Astrocyte (in vitro differentiated cells and primary cell): ENCODE measurements around the gene FOXC2. TPM values are rescaled to one million over a fixed set of nuclear protein-coding genes. Genes with fewer than 3 reads are reported as not detected.

ENCODE experiments used
- DNase-seq: peaks from one replicate; pipeline ENCODE4 v3.0.0-alpha.2; 2010; ENCODE audit warnings: low read depth
- FAIRE-seq: peaks from 2 replicates; lab custom pipeline; 2011; peaks lifted over from hg19 to GRCh38; lab: Jason Lieb, UNC
- H2AFZ ChIP-seq: 2 replicates; pipeline ENCODE4 v1.6.0; 2012; ENCODE audit warnings: low read depth, low read length, inconsistent platforms
- H3K27ac ChIP-seq: 2 replicates; pipeline ENCODE4 v1.5.1; 2011; ENCODE audit warnings: low read depth, low read length, inconsistent platforms
- H3K27me3 ChIP-seq: 2 replicates; pipeline ENCODE4 v1.6.0; 2011; ENCODE audit warnings: low read length, inconsistent platforms; ENCODE audit not compliant: insufficient read depth
- H3K36me3 ChIP-seq: 2 replicates; pipeline ENCODE4 v1.5.1; 2011; ENCODE audit warnings: low read length, inconsistent platforms; ENCODE audit not compliant: insufficient read depth
- H3K4me1 ChIP-seq: 2 replicates; pipeline ENCODE4 v1.5.1; 2011; ENCODE audit warnings: low read length, inconsistent platforms; ENCODE audit not compliant: insufficient read depth
- H3K4me2 ChIP-seq: 2 replicates; pipeline ENCODE4 v1.6.0; 2012; ENCODE audit warnings: low read length, inconsistent platforms
- H3K4me3 ChIP-seq: 2 replicates; pipeline ENCODE4 v1.5.1; 2011; ENCODE audit warnings: low read depth, mild to moderate bottlenecking, low read length, inconsistent platforms; ENCODE audit not compliant: insufficient read depth
- H3K79me2 ChIP-seq: 2 replicates; pipeline ENCODE4 v1.6.0; 2012; ENCODE audit warnings: mild to moderate bottlenecking, low read length, inconsistent platforms; ENCODE audit not compliant: insufficient read depth
- H3K9ac ChIP-seq: 2 replicates; pipeline ENCODE4 v1.6.0; 2012; ENCODE audit warnings: mild to moderate bottlenecking, low read length, inconsistent platforms
- H3K9me3 ChIP-seq: 2 replicates; pipeline ENCODE4 v1.5.1; 2012; ENCODE audit warnings: low read depth, mild to moderate bottlenecking, low read length, inconsistent platforms; ENCODE audit not compliant: insufficient read depth
- H4K20me1 ChIP-seq: 2 replicates; pipeline ENCODE4 v1.6.0; 2012; ENCODE audit warnings: low read length, inconsistent platforms; ENCODE audit not compliant: insufficient read depth
- H3K27ac Mint-ChIP-seq: one replicate; pipeline ENCODE4 v1.8.0; 2021; ENCODE audit warnings: mild to moderate bottlenecking, mixed read lengths; ENCODE audit not compliant: unreplicated experiment
- H3K27me3 Mint-ChIP-seq: one replicate; pipeline ENCODE4 v1.8.0; 2021; ENCODE audit warnings: low read depth, mixed read lengths; ENCODE audit not compliant: unreplicated experiment
- H3K36me3 Mint-ChIP-seq: one replicate; pipeline ENCODE4 v1.8.0; 2021; ENCODE audit warnings: low read depth, mixed read lengths; ENCODE audit not compliant: unreplicated experiment
- H3K4me1 Mint-ChIP-seq: one replicate; pipeline ENCODE4 v1.8.0; 2021; ENCODE audit warnings: low read depth, mixed read lengths; ENCODE audit not compliant: unreplicated experiment
- H3K4me3 Mint-ChIP-seq: one replicate; pipeline ENCODE4 v1.8.0; 2021; ENCODE audit warnings: mild to moderate bottlenecking, moderate library complexity, mixed read lengths; ENCODE audit not compliant: unreplicated experiment
- H3K9me3 Mint-ChIP-seq: one replicate; pipeline ENCODE4 v1.8.0; 2021; ENCODE audit warnings: mild to moderate bottlenecking, mixed read lengths; ENCODE audit not compliant: unreplicated experiment
- CTCF ChIP-seq: IDR thresholded peaks from 2 replicates; pipeline ENCODE4 v1.5.1; 2011; ENCODE audit warnings: low read depth, mild to moderate bottlenecking, inconsistent platforms, low read length, moderate library complexity; ENCODE audit not compliant: insufficient read depth
- EZH2 ChIP-seq: IDR thresholded peaks from 2 replicates; pipeline ENCODE4 v1.6.1; 2012; ENCODE audit warnings: mild to moderate bottlenecking, low read length, inconsistent platforms; ENCODE audit not compliant: insufficient read depth
- total RNA-seq: library from RNA; stranded (reverse); gene quantifications from 2 replicates; pipeline ENCODE4 v1.2.1, GENCODE V29; 2021

FOXC2 gene
- total RNA-seq, 1 donor from 2014 or later: 15.8 TPM

- H3K4me2 ChIP-seq: no peak overlapping the region
Measured at GRCh38 chr16:86601356-86601755, 34.7 kb downstream of the FOXC2 start.

GRCh38 chr16:86602521-86602920, 35.9 kb downstream of the FOXC2 start:
- FAIRE-seq (no peak), DNase-seq (no peak)
- no peaks in the 10 kb centered on the region for H3K36me3 Mint-ChIP-seq
- no peaks in the 10 kb centered on the region for H3K4me1 Mint-ChIP-seq
- no peaks in the 10 kb centered on the region for H3K4me1 ChIP-seq
- no peak overlapping the region for H3K27ac ChIP-seq
- H3K79me2 ChIP-seq: no peaks in the 10 kb centered on the region
- H3K27me3 Mint-ChIP-seq: peaks cover 8% of the 10 kb centered on the region
- H3K4me2 ChIP-seq: no peak overlapping the region
- H3K9me3 Mint-ChIP-seq: peaks cover 5% of the 10 kb centered on the region
- H2AFZ ChIP-seq: no peak overlapping the region
- H3K36me3 ChIP-seq: no peaks in the 10 kb centered on the region
- H3K9me3 ChIP-seq: no peaks in the 10 kb centered on the region
- no peak overlapping the region for H3K27ac Mint-ChIP-seq
- no peaks in the 10 kb centered on the region for H4K20me1 ChIP-seq
- no peak overlapping the region for H3K4me3 ChIP-seq
- TF ChIP-seq CTCF (no peak), EZH2 (no peak)
- no peak overlapping the region for H3K4me3 Mint-ChIP-seq
- no peaks in the 10 kb centered on the region for H3K27me3 ChIP-seq
- H3K9ac ChIP-seq: no peak overlapping the region

More at GRCh38 chr16:86601356-86601755, 34.7 kb downstream of the FOXC2 start:
- peaks cover 12% of the 10 kb centered on the region for H3K27me3 Mint-ChIP-seq
- H3K9me3 ChIP-seq: no peaks in the 10 kb centered on the region
- H3K4me1 Mint-ChIP-seq: no peaks in the 10 kb centered on the region
- no peaks in the 10 kb centered on the region for H3K27me3 ChIP-seq
- no peak for FAIRE-seq
- H3K9ac ChIP-seq: no peak overlapping the region
- no peak overlapping the region for H3K27ac ChIP-seq
- TF ChIP-seq CTCF (no peak), EZH2 (no peak)
- H2AFZ ChIP-seq: no peak overlapping the region
- no peaks in the 10 kb centered on the region for H3K36me3 Mint-ChIP-seq
- no peak overlapping the region for H3K4me3 ChIP-seq
- no peaks in the 10 kb centered on the region for H3K79me2 ChIP-seq
- no peak for DNase-seq
- no peak overlapping the region for H3K4me3 Mint-ChIP-seq
- no peaks in the 10 kb centered on the region for H3K36me3 ChIP-seq
- H3K9me3 Mint-ChIP-seq: peaks cover 3% of the 10 kb centered on the region
- H3K27ac Mint-ChIP-seq: no peak overlapping the region
- no peaks in the 10 kb centered on the region for H3K4me1 ChIP-seq
- H4K20me1 ChIP-seq: no peaks in the 10 kb centered on the region

GRCh38 chr16:86604436-86605193, 38.0 kb downstream of the FOXC2 start:
- no peaks in the 10 kb centered on the region for H4K20me1 ChIP-seq
- H3K79me2 ChIP-seq: no peaks in the 10 kb centered on the region
- Mint-ChIP-seq H3K36me3 (no peaks in the 10 kb centered on the region), H3K9me3 (peaks cover 2% of the 10 kb centered on the region), H3K4me1 (peaks cover 14% of the 10 kb centered on the region), H3K4me3 (no peak overlapping the region), H3K27me3 (peaks cover 8% of the 10 kb centered on the region), H3K27ac (no peak overlapping the region)
- TF ChIP-seq CTCF (no peak), EZH2 (no peak)
- no peak overlapping the region for H3K4me3 ChIP-seq
- H3K36me3 ChIP-seq: no peaks in the 10 kb centered on the region
- FAIRE-seq (no peak), DNase-seq (no peak)
- H3K9me3 ChIP-seq: no peaks in the 10 kb centered on the region
- H2AFZ ChIP-seq: no peak overlapping the region
- H3K27me3 ChIP-seq: no peaks in the 10 kb centered on the region
- no peak overlapping the region for H3K27ac ChIP-seq
- no peak overlapping the region for H3K9ac ChIP-seq
- peaks cover 14% of the 10 kb centered on the region for H3K4me1 ChIP-seq
- no peak overlapping the region for H3K4me2 ChIP-seq
